ENCODE results near the gene VWA2.

GRCh38 chr10:114310346-114310745 is 71.3 kb downstream of the VWA2 start:
- no peak for TF ChIP-seq CTCF (IDR thresholded peaks at IDR 0.05)
- no peak for TF ChIP-seq ZFX (IDR thresholded peaks at IDR 0.05; ENCODE audit: borderline replicate concordance)
